Mammary epithelial cell (primary cell): Measurements from ENCODE around the gene SDK1.

ENCODE experiments used
- EZH2 ChIP-seq: IDR thresholded peaks from 2 replicates; pipeline ENCODE4 v1.6.1; 2012; ENCODE audit warnings: low read length, inconsistent platforms, borderline replicate concordance
- TF ChIP-seq, protein P1 (sequence below), 2 donors: IDR thresholded peaks in 1 of 2; conservative IDR thresholded peaks in 1 of 2; 2 replicates each; pipeline ENCODE4 v1.5.1; 2011 to 2012; ENCODE audit warnings: inconsistent platforms in 2 of 2, low read length in 2 of 2, mild to moderate bottlenecking in 2 of 2, control low read depth in 1 of 2, low read depth in 1 of 2; ENCODE audit not compliant: insufficient read depth in 1 of 2; ENCODE audit errors: extremely low read depth in 1 of 2

DNA sequence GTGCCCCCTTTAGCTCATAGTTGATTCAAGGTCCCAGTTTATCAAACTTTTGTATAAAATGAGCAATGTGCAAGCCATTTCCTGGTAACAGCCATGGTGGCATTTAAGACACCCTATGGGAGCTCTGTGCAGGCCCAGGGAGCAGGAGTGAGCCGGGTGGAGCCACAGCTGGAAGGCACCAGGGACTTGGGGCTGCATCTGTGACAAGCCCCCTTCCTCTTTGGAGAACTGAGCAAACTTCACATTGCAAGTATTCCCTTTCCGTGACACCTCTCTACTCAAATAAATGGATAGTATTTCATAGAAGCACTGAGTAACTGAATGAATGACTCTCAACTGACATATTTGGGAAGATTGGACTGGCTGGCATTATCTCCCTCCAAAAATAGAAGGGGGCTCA lies 822.3 kb downstream of the SDK1 start:
- TF ChIP-seq, protein P1, sequence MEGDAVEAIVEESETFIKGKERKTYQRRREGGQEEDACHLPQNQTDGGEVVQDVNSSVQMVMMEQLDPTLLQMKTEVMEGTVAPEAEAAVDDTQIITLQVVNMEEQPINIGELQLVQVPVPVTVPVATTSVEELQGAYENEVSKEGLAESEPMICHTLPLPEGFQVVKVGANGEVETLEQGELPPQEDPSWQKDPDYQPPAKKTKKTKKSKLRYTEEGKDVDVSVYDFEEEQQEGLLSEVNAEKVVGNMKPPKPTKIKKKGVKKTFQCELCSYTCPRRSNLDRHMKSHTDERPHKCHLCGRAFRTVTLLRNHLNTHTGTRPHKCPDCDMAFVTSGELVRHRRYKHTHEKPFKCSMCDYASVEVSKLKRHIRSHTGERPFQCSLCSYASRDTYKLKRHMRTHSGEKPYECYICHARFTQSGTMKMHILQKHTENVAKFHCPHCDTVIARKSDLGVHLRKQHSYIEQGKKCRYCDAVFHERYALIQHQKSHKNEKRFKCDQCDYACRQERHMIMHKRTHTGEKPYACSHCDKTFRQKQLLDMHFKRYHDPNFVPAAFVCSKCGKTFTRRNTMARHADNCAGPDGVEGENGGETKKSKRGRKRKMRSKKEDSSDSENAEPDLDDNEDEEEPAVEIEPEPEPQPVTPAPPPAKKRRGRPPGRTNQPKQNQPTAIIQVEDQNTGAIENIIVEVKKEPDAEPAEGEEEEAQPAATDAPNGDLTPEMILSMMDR (conservative IDR thresholded peaks at IDR 0.05 in 1 of 2, IDR thresholded peaks at IDR 0.05 in 1 of 2; ENCODE audit: extremely low read depth in 1 of 2, insufficient read depth in 1 of 2, low read depth in 1 of 2, low read length in 2 of 2), result no peak
- no peak for TF ChIP-seq EZH2
